HG02981 (cell line): Measurements from ENCODE around the gene SELENON.
A peak's percentile ranks its signal among the peaks of the same experiment; 100 is the strongest.

Experiments used
- ATAC-seq: cut with Tn5 transposase; IDR thresholded peaks from one replicate; pipeline ENCODE4 v1.9.1; 2021; ENCODE audit warnings: mild to moderate bottlenecking, moderate library complexity; ENCODE audit not compliant: unreplicated experiment

The SELENON gene

GRCh38 chr1:25808481-25809244, 8.7 kb downstream of the SELENON start:
- ATAC-seq = no peak

DNA sequence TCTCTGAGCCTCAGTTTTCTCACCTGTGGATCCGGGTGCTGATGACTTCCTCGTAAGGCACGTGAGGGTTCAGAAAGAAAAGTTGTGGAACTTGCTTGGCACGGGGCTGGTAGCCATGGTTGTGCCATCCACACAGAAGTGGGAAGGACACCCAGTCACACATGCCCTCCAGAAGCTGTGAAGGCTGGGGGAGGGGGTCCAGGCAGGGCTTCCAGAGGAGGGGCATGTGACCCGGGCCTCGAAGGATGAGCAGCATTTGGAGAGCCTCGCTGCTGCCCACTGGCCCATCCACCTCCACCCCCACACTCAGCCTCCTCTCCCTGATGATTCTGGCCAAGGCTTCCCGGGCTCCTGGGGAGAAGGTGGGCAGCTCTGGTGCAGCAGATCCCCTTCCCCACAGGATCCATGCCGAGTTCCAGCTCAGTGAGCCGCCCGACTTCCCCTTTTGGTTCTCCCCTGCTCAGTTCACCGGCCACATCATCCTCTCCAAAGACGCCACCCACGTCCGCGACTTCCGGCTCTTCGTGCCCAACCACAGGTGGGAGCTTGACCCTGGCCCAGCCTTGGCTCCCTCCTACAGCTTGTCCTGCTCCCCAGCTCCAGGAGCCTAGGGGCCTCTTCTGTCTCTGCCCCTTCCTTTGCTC, 9.4 kb downstream of the SELENON start:
- no peak for ATAC-seq

- no peak for ATAC-seq
These were observed 9.9 kb downstream of the SELENON start for GRCh38 chr1:25809929-25810328.

DNA sequence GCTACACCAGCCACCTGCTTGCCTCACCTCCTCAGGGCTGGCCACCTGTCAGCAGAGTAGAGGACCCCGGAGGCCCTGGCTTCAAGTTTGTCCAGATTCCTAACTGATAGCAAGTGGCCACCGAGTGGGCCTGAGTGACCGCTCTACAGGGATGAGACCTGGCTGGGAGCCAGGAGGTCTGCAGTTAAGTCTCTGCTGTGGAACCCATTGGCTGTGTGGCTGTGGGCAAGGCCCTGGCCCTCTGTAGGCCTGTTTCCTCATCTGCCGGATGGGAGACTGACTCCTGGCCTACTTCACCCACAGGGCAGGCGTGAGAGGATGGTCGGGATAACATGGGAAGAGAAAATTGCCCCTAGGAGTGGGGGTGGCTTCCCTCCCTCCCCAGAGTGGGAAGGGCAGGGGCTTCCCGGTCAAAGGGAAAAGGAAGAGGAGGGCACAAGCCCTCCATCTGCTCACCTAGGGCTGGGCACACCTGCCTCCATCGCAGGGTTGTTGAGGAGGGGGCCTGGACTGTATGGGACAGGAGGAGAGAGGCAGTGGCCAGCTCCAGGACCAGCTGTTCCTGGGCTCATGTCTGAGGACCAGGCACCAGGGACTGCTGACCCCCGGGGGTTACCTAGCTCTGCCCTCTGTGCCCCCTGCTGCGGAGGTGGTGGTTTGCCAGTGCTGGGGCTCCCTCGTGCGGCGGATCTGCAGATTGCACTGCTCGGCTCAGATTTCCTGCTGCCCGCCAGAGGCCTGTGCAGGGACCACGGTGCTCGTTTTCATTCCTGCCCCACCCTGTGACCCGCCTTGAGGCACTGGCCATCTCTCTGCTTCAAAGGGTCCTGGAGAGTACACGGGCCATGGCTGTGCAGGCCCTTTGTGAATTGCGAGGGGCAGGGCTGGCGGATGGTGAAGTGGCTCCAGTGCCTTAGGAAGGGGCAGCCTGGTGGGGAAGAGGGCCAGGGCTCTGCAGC, 10.6 kb downstream of the SELENON start:
- ATAC-seq = no peak

DNA sequence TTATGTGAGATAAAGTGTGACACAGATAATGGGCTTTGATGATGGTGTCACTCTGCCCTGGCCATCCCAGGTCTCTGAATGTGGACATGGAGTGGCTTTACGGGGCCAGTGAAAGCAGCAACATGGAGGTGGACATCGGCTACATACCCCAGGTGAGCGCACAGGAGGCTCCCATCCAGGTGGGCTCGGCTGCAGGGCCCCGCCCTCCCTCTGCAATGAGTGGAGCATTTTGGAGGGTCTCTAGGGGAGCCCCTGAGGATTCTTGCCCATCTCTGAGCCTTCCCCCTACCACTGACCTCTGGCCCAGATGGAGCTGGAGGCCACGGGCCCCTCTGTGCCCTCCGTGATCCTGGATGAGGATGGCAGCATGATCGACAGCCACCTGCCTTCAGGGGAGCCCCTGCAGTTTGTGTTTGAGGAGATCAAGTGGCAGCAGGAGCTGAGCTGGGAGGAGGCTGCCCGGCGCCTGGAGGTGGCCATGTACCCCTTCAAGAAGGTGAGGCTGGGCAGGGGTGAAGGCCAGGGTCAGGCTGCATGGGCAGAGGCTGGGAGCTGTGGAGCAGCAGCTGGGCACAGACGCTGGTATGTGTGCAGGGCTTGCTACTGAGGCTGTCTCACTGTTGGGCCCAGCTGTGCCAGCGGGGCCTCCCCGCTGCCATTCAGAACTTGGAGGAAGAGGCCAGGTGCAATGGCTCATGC, 11.5 kb downstream of the SELENON start:
- no peak for ATAC-seq

DNA sequence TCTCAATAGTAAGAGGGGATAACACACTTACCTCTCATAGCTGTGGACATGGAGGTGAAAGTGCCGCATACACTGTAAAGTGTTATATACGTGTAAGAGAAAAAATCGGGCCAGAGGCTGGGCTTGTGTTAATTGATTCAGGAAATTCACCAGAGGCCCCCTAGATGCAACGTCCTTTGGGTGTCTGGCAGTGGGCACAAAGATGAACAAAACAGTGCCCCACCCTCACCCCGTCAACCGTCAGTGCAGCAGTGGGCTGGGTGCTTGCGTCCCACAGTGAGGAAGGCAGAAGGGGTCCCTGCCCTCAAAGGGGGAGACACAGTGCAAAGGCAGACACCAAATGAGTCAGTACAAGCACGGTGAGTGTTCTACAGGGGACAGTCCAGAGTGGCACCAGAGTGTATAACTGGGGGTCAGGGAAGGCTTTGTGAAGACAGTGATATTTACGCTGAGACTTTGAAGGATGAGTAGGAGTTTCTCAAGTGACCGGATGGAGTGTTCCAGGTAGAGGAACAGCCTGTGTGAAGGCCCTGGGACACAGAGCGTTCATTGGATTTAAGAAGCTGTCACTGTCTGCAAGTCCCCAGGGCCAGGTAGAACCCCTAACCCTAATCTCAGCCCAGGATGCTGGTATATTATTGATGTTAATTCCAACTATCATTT, 13.2 kb downstream of the SELENON start:
- ATAC-seq = no peak

- no peak for ATAC-seq
These were observed 13.9 kb downstream of the SELENON start for GRCh38 chr1:25813734-25814471.

DNA sequence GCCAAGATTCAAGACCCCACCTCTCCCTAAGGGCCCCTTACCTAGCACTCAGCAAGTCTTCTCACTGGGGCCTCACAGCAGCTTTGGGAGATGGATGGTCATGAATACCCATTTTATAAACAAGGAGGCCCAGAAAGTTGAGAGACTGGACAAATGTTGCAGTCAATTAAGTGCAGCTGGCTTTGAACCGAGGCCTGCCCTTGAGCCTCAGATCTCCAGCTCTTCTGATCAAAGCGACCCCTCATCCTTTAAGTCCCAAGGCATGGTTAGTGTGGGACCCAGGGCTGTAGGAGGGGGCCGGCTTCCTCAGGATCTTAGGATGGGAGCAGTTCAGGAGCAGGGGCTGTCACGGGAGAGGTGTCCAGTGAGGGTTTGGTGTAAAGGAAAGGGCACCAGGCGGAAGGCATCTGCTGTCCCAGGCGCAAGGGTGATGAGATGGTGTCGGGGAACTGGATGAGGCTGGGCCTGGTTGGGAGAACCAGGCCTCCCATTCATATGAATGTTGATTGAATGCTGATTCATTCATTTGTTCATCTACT, 14.6 kb downstream of the SELENON start:
- no peak for ATAC-seq

- no peak for ATAC-seq
These were observed 15.5 kb downstream of the SELENON start for GRCh38 chr1:25815208-25816111.

DNA sequence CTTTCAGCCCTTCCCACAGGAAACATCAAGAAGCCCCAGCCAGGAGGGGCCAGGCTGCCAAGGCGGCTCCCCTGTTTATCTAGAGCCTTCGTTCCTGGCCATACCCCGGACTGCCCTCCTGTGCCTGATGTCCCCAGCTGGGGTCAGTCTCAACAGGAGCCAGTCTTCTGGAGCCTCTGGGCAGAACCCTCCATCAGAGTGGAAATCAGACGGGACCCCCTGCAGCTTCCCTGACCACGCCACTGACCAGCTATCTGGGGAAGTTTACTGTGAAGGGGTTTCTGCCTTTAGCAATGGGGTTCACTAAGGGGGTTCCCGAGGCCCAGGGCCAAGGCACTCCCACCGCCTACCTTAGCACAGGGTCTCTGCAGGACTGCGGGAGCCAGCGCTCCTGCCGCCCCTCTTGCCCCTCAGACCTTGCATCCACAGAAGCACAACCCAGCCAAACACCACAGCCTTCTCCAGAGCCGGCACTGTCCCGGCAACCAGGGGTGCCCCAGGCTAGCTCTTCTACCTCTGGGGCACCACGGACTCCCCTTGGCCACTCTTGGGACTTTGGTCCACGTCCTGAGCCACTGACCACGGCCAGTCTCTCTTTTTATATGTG, 16.2 kb downstream of the SELENON start:
- ATAC-seq = no peak

- no peak for ATAC-seq
These were observed 18.0 kb downstream of the SELENON start for GRCh38 chr1:25817840-25818501.

DNA sequence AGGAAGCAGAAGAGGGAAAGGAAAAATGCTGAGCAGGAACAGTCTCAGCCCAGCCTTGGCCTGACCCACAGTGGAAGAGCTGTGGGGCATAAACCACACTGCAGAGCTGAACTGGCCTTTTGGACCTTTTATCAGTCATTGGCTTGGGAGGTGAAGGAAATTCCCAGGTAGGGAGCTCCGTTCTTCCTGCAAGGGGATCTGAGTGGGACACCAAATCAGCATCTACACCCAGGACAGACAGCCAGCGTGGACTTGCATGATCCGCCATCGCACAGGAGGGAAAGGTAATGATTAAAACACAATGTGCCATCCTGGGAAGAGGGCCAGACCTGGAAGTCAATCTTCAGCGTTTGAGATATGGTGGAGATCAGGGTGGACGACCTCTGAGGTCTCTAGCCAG, 18.6 kb downstream of the SELENON start:
- no peak for ATAC-seq

DNA sequence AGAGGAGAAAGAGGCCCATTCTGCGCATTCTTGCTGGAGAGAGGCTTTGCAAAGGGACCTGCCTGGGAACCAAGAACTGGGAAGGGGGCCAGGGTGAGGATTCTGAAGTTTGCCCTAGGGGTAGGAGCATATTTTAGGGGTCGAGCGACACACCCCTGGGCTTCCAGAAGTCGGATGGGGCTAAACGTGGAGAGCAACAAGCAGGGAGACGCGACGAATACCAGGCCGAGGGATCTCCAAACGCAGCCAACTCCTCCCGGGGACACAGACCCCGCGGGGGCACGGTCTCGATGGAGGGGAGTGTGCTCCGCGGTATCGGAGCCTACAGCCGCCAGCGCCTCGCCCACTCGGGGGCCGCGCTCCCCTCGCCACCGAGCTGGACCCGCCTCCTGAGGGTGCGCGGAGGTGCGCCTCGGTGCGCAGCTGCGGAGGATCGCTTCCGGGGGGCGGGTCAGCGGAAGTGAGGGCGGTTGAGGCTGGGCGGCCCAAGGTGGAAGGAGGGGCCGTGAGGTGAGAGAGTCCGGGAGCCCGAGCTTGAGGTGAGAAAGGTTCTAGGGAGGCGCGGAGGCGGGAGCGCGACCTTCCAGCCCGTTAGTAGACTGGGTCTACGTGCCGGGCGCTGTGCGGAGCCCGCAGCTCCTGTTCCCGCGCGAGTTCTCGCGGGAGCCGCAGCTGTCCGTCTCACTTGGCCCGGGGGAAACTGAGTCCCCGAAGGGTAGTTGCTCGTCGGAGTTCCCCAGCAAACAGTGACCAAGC, 19.7 kb downstream of the SELENON start, which contains the start of gene MTFR1L:
Gene MTFR1L, plus strand, starts transcription at position 464 of the 756 bp plus-strand sequence. CDS start 3,151 bp downstream, outside the sequence.
- ATAC-seq = peak; percentile 76

DNA sequence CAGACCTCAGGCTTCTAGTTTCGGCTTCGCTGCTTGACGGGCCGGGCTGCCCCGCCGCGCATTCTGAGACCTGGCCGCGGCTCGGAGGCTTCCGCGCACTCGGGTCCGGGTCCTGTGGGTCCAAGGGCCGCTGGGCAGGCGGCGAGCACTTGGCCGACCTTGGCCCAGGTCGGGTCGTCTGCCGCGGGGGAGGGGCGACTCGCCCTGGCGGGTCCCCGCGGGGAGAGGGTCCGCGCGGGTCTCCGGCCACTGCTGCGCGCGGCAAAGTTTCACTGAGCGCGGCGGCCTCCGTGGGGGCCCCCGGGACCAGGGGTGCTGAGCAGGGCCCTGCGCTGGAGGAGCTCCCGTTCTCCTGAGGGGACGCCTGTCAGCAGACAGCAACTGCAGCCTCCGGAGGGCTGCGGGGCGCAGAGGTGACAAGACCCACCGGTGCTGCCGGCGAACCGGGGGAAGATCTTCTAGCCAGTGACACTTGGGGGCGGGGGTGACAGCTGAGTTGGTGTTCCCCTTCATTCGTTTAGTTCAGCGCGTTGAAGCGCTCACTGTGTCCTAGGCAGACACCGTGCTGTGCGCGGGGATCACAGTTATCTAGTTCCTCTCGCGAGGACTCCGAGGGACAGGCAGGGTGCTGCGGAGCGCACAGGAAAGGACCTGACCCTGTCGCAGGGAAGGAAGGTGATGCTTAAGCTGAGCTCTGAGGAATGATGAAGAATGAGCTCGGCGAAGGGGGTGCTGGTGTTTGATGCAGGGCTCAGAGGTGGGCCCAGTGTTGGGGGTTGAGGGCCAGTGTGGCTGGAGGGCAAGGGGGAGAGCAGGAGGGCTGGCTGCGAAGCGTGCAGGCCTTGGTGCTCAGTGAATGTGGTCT, 20.5 kb downstream of the SELENON start:
- ATAC-seq = peak; percentile 49

- ATAC-seq = no peak
These were observed 21.1 kb downstream of the SELENON start for GRCh38 chr1:25821112-25821476.
